Suprapubic skin (tissue), 4 donors: ENCODE results near the gene CCSER2. TPM values are rescaled to one million over a fixed set of nuclear protein-coding genes. Genes with fewer than 3 reads are reported as not detected.

Source experiments
- DNase-seq, 2 donors: peaks; one replicate each; pipeline ENCODE4 v3.0.0-alpha.2; 2019; ENCODE audit warnings: low spot score in 2 of 2
- H3K27ac ChIP-seq: fragments of 200-600 bp; sonication (generic); one replicate; pipeline ENCODE4 v1.5.1; 2019
- H3K27me3 ChIP-seq: fragments of 200-600 bp; sonication (generic); one replicate; pipeline ENCODE4 v1.5.1; 2019
- H3K36me3 ChIP-seq: fragments of 200-600 bp; sonication (generic); one replicate; pipeline ENCODE4 v1.5.1; 2019
- H3K4me1 ChIP-seq: fragments of 200-600 bp; sonication (generic); one replicate; pipeline ENCODE4 v1.5.1; 2019
- H3K4me3 ChIP-seq: fragments of 200-600 bp; sonication (generic); one replicate; pipeline ENCODE4 v1.5.1; 2019; ENCODE audit warnings: mild to moderate bottlenecking
- H3K9me3 ChIP-seq: fragments of 200-600 bp; sonication (generic); one replicate; pipeline ENCODE4 v1.5.1; 2019
- EP300 ChIP-seq: sonication (generic); formaldehyde crosslinking; IDR thresholded peaks from one replicate; pipeline ENCODE4 v1.6.1; 2017; ENCODE audit warnings: antibody characterized with exemption
- POLR2A ChIP-seq, 2 donors: fragments of 450-650 bp; IDR thresholded peaks; one replicate each; pipeline ENCODE4 v1.6.1; 2017; ENCODE audit warnings: antibody characterized with exemption in 2 of 2, mild to moderate bottlenecking in 2 of 2, moderate library complexity in 2 of 2
- POLR2AphosphoS5 ChIP-seq, 3 donors: sonication (generic); formaldehyde crosslinking; IDR thresholded peaks; one replicate each; pipeline ENCODE4 v1.6.1; 2017; ENCODE audit warnings: antibody characterized with exemption in 3 of 3
- WGBS: methylation state at CpG from one replicate; pipeline ENCODE4 v1.1.5; 2018; 5-methylcytosine and 5-hydroxymethylcytosine counted together
- total RNA-seq, 4 donors: library from RNA; depleted of rRNA; stranded (reverse); fragments of >200 nt; gene quantifications; one replicate each; pipeline ENCODE4 v1.1.0, GENCODE V29; 2016
- TF ChIP-seq, protein P1 (sequence below), 2 donors: fragments of 200-600 bp in 1 of 2; fragments of 450-650 bp in 1 of 2; sonication (generic) in 1 of 2; IDR thresholded peaks; one replicate each; pipeline ENCODE4 v1.5.1; 2016 to 2019; ENCODE audit warnings: antibody characterized with exemption in 2 of 2, mild to moderate bottlenecking in 1 of 2, moderate library complexity in 1 of 2

Gene CCSER2
- total RNA-seq, 4 donors from 2014 or later: 39.8 to 52.7 (median 47.9) TPM

DNA sequence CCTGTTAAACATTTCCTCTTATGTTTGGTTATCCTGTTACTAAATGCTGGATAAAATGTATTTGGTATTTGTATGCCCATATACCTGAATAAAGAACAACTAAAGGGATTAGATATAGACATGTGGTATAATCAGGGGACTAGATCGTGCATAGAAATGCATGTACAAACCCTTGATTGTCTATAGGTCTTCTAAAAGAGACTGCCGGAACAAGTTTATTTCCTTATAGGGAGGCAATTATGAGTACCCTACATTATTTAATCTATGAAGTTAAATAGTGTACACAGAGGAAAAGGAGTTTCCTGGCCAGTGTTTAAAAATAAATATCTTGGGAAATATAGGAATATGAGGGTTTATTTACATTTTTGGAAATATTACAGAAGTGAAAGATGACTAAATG, 44.6 kb downstream of the CCSER2 start:
- no peak for DNase-seq
- WGBS: 95% methylated on average over 2 of the region's 2 CpGs
- TF ChIP-seq, protein P1, sequence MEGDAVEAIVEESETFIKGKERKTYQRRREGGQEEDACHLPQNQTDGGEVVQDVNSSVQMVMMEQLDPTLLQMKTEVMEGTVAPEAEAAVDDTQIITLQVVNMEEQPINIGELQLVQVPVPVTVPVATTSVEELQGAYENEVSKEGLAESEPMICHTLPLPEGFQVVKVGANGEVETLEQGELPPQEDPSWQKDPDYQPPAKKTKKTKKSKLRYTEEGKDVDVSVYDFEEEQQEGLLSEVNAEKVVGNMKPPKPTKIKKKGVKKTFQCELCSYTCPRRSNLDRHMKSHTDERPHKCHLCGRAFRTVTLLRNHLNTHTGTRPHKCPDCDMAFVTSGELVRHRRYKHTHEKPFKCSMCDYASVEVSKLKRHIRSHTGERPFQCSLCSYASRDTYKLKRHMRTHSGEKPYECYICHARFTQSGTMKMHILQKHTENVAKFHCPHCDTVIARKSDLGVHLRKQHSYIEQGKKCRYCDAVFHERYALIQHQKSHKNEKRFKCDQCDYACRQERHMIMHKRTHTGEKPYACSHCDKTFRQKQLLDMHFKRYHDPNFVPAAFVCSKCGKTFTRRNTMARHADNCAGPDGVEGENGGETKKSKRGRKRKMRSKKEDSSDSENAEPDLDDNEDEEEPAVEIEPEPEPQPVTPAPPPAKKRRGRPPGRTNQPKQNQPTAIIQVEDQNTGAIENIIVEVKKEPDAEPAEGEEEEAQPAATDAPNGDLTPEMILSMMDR (IDR thresholded peaks at IDR 0.05): no peak
- TF ChIP-seq EP300 (no peak), POLR2A (IDR thresholded peaks at IDR 0.05) (no peak), POLR2AphosphoS5 (IDR thresholded peaks at IDR 0.05) (no peak)
- no peaks in the 10 kb centered on the region for H3K27me3 ChIP-seq
- peaks cover 32% of the 10 kb centered on the region for H3K36me3 ChIP-seq
- peaks cover 6% of the 10 kb centered on the region for H3K4me1 ChIP-seq
- H3K4me3 ChIP-seq: no peak overlapping the region
- no peak overlapping the region for H3K27ac ChIP-seq
- no peaks in the 10 kb centered on the region for H3K9me3 ChIP-seq

DNA sequence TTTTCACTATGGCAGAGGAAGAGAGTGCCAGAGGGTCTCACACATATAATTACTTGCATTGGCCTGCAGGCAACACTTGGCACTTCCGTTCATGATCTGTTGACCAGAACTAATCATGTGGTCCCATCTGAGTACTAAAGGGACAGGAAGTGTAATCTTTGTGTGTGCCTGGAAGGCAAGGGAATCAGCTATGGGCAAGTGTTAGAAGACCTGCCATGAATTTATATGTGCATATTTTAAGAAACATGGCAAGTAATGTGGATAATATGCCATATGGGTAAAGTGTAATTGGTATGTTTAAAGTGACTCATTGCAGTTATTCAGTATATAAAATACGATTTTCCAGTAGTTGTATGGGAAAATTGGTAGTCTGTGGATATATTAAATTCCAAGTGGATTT, 46.1 kb downstream of the CCSER2 start:
- TF ChIP-seq EP300: no peak
- TF ChIP-seq POLR2A (IDR thresholded peaks at IDR 0.05): no peak
- TF ChIP-seq, protein P1 (IDR thresholded peaks at IDR 0.05): no peak
- WGBS: 51% methylated on average over 2 of the region's 2 CpGs

DNA sequence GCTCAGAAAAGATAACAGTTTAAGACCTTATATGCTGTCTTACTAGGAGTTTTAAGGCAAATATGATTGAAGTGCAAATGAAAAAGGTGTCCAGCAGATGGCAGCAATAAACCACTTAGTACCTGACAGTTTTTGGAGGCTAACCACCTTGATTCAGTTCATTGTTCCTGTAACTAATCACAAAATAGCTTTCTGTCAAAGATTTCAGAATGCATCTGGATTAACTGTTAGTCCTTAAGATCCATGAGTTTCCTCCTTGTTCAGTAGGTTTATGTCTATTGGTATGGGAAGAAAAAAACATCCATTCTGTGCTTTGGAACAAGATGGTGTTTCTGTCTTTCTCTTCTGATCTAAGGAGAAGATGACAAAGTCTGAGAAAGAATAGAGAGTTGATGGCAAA, 46.6 kb downstream of the CCSER2 start:
- H3K4me3 ChIP-seq: no peak overlapping the region

More for the DNA sequence above, 46.1 kb downstream of the CCSER2 start:
- H3K4me1 ChIP-seq: peaks cover 6% of the 10 kb centered on the region
- no peak overlapping the region for H3K27ac ChIP-seq
- H3K9me3 ChIP-seq: no peaks in the 10 kb centered on the region
- H3K4me3 ChIP-seq: no peak overlapping the region
- peaks cover 32% of the 10 kb centered on the region for H3K36me3 ChIP-seq
- no peaks in the 10 kb centered on the region for H3K27me3 ChIP-seq
- no peak for DNase-seq

DNA sequence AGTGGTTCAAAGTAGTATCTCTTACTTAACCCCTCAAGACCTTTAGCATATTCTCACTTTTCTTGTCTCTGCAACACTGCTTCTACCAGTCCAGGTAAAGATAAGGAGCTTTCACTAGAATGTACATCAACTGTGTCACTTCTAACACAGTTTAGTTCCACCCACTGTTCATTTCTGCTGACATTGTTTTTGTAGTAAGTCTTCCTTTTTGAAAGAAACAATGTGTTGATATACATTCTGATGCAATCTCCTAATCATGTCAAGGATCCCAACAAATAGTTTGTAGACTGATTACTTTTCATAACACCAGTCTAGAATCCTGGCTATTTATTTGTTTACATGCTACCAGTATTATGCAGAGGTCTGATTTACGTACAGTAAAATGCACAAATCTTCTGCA, 47.5 kb downstream of the CCSER2 start:
- Histone ChIP-seq H3K9me3 (no peaks in the 10 kb centered on the region), H3K27ac (no peak overlapping the region), H3K4me1 (peaks cover 6% of the 10 kb centered on the region), H3K36me3 (peaks cover 36% of the 10 kb centered on the region), H3K4me3 (no peak overlapping the region), H3K27me3 (no peaks in the 10 kb centered on the region)
- 100% methylated on average over 1 of the region's 1 CpG for WGBS
- TF ChIP-seq, protein P1 (IDR thresholded peaks at IDR 0.05): no peak
- TF ChIP-seq EP300 (no peak), POLR2A (IDR thresholded peaks at IDR 0.05) (no peak), POLR2AphosphoS5 (IDR thresholded peaks at IDR 0.05) (no peak)
- DNase-seq: no peak

More for the DNA sequence above, 46.6 kb downstream of the CCSER2 start:
- TF ChIP-seq POLR2AphosphoS5 (IDR thresholded peaks at IDR 0.05) (no peak), POLR2A (IDR thresholded peaks at IDR 0.05) (no peak), EP300 (no peak)
- TF ChIP-seq, protein P1 (IDR thresholded peaks at IDR 0.05): peak; percentile 36 to 49
- peaks cover 32% of the 10 kb centered on the region for H3K36me3 ChIP-seq
- H3K4me1 ChIP-seq: peaks cover 6% of the 10 kb centered on the region
- DNase-seq: no peak
- H3K27ac ChIP-seq: no peak overlapping the region
- no peaks in the 10 kb centered on the region for H3K9me3 ChIP-seq
- H3K27me3 ChIP-seq: no peaks in the 10 kb centered on the region

DNA sequence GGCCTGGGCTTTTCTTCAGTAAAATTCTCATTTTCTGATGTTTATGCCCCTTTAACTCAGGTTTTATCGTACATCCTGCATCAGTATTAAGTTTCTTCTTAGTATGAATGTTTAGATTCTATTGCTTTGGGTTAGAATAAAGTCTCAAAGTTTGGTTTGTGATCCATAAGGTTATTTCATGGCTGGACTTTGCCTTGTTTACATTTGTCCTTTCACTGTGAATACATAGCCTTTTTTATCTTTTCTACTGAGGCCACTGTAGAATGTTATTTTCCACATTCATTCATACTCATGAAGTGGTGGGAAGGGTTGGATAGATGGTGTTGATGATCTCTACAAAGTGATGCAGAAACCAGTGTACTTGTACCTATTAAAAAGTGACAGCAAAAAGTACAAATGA, 59.8 kb downstream of the CCSER2 start:
- Histone ChIP-seq H3K27ac (no peak overlapping the region), H3K9me3 (no peaks in the 10 kb centered on the region), H3K4me3 (no peak overlapping the region), H3K27me3 (no peaks in the 10 kb centered on the region), H3K36me3 (peaks cover 4% of the 10 kb centered on the region), H3K4me1 (peaks cover 14% of the 10 kb centered on the region)
- 96% methylated on average over 1 of the region's 1 CpG for WGBS
- TF ChIP-seq, protein P1 (IDR thresholded peaks at IDR 0.05): no peak
- no peak for TF ChIP-seq EP300
- no peak for TF ChIP-seq POLR2AphosphoS5 (IDR thresholded peaks at IDR 0.05)
- TF ChIP-seq POLR2A (IDR thresholded peaks at IDR 0.05): no peak
- no peak for DNase-seq
